Astrocyte of the hippocampus (primary cell): ENCODE data around the gene APOH.
A peak's percentile ranks its signal among the peaks of the same experiment; 100 is the strongest.

Source experiments
- DNase-seq: peaks from one replicate; pipeline ENCODE4 v3.0.0; 2011; ENCODE audit warnings: low read depth, low spot score

Gene APOH

DNA sequence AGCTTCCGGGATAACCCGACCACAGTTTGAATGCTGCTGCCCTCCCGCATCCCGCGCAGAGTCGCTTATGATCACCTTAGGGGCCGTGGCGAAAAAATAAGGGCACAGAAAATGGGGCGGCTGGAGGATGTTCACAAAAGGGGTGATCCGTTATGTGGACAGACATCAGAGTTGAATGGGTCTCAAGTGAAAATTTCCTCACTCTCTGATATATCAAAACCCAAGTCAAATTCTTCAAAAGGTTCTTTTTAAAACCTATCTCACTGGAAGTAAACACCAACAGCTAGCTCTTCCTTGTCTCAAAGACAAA, 36.9 kb downstream of the APOH start:
- no peak for DNase-seq

DNA sequence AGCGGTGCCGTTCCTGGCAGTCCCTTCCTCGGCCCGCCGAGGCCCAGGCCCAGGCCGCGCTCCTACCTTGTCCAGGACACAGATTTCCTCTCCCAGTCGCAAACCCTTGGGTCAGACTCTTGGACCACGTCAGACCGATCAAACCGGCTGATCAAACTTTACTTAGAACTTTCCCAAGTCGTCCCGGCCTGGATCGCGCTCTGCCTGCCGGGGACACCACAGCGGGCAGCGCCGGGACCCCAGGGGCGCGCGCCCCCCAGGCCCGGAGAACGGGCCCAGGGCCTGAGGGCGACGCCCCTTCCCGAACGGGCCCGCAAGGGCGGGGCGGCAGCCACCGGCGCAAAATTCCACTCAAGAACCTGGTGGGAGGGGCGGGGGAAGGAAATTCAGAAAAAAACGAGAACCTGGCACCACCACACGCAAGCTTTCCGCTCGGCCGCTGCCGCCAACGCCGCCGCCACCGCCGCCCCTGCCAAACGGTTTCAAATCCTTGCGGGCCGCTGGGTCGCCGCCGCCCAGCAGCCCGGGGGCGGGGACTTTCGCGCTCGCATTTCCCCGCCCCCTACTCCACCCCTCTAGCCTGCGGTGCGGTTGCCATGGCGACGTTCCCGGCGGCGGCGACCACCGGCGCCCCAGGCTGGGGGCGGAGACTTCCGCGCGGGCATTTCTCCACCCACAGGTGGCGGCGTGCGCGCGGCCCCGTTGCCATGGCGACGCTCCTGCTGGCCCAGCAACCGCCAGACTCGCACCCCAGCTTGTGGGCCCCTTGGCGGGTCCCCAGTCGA, 37.4 kb downstream of the APOH start, which contains the start of gene CEP112:
Gene CEP112 (minus strand): TSS at position 541 of the 785 bp plus-strand sequence.
- peak; percentile 95 for DNase-seq

DNA sequence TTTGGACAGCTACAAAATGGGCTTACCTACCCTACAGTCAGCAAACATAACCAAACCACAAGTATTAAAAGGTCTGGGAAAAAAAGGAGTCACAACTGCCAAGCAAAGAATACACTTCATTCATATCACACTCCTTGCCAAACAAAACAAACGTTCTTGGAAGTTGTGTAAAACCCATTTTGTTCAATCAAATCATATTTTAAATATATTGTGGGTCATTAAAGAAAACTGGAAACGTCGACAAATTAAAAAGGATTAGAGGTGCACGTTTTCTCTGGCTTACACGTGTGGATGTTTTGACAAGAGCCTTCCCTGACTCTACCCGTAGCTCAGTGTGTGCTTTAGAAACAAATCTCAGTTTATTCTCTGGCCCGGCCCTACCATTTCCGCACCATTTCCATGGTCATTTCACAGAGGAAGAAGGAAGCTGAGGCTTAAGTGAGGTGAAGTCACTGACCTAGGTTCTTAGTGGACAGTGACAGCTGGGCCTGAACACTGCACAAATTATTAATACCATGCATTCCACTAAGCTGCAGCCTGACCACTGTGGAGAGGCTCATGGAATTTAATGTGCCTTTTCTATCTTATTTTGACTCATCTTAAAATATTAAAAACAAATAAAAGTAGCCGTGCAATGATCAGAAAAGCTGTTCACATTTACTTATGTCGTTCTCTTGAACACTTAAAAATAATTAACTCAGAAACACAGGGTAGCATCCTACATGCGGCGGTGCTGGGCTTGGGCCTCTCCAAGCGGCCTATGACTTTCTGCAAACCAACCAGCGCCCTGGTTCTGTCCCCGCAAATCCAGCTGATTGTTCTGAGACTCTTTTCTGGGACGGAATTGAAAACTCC, 38.2 kb downstream of the APOH start:
- DNase-seq = peak; percentile 45

DNA sequence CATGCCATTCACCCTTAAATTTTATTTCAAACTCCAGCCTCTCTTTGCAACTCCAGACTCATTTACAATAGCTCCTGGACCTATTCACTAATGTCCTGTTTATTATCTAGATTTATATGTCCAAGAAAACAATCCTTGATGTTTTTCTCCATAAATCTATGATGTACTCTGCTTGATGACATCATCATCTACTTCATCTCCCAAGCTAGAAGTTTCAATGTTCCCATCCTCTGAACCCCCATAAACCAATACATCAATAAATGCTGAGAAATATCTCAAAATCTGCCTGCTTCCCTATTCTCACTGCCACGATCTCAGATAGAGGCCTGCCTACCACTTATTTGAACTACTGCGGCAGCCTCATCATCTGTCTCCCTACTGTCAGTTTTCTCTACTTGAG, 41.5 kb downstream of the APOH start:
- no peak for DNase-seq

DNA sequence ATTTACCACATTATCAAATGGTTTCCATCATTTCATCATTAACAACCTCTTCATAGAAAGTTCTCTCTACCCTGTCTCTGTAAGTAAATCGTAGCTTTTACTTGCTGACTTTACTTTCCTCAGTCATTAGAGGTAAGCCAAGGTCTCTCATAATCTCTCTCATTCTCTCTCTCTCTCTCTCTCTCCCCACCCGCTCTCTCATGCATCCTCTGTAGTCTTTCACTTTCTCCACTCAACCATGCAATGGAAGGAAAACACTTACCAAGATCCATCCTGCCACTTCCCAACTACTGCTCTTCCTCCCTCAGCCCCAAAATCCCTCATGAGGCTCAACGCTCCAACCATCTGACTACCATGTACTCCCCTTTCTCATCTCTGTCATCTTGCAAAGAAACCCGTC, 43.4 kb downstream of the APOH start:
- peak; percentile 14 for DNase-seq

DNA sequence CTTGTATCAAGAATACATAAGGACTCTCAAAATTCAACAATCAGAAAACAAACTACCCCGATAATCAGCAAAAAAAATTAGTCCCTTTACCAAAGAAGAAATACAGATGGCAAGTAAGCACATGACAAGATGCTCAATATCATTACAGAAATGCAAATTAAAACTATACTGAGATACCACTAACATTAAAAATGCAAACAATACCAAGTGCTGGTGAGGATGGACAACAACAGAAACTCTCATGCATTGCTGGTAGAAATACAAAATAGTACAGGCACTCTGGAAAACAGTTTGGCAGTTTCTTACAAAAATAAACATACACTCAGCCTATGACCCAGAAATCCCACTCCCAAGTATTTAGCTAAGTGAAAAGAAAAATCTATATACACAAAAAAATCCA, 44.8 kb downstream of the APOH start:
- no peak for DNase-seq

DNA sequence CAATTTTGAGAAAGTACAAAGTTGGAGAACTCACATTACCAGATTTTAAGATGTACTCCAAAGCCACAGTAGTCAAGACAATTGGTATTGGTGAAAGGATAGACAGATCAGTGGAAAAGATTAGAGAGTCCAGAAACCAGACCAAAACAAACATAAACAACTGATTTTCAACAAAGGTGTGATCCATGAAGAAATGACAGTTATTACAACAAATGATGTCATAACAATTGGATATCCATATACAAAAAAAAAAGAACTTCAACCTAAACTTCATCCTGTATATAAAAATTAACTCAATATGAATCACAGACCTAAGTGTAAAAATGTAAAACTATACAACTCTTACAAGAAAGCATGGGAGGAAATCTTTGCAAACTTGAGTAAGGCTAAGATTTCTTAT, 45.7 kb downstream of the APOH start:
- DNase-seq = no peak

DNA sequence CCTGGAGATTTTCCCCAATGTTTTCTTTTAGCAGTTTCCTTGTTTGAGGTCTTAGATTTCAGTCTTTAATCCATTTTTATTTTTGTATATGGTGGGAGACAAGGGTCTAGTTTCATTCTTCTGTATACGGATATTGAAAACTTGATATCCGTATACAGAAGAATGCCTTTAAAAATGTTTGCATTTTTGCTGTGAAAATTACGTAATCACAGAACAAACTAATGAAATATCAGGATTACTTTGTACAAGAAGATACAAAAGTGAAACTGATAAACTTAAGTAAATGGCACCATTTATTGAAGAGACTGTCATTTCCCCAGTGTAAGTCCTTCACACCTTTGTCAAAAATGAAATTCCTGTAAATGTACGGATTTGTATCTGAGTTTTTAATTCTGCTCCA, 50.6 kb downstream of the APOH start:
- DNase-seq = no peak

DNA sequence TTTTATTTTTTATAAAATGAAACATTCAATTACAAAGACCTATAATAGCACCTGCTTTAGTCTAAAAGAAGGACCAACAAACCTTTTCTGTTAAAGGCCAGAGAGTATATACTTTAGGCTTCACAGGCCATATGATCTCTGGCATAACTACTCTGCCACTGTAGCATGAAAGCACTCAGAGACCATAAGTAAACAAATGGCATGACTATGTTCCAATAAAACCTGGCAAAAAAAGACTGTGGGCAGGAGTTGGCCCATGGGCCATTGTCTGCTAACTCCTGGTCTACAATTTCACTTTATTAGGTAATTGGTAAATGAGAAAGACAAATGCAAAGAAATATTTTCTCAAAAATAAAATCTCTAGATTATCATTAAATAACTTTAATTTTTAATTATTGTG, 52.2 kb downstream of the APOH start:
- DNase-seq = no peak

DNA sequence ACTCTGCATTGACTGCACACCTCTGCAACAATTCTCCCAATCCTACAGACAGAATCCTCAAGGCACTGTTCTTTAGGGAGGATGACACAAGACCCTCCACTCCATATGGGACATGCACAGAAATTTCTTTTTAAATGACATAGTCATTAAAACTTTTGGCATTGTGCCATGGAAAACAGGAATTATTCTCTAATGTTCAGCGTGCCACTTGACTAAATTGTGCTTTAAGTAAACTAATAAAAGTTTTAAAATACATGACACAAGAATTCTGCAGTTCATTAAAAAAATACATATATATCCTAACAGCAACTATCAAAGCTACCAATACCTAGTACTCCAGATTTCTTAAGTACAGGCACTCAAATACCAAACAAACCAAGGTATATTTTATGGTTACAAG, 53.3 kb downstream of the APOH start:
- no peak for DNase-seq

DNA sequence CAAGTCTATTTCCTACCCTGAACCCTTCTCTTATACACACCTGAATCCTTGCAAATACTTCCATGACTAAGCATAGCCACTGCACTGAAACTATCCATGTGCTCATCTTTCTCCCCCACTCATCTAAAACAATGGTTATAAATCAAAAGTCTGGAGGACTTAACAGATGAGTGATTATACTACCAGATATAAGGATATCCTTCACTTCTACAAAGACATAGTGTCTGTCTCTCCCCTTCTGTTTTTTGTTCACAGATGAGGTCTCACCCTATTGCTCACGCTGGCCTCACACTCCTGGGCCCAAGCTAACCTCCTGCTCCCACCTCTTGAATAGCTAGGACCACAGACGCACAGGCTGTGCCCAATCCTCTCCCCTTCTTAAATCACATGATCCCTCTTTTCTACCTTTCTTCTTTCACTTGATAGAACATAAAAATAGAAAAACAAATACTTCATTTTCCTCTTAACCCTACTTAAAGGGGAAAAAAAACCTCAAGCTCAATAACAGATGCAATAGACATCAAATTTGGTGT, 56.5 kb downstream of the APOH start:
- no peak for DNase-seq

DNA sequence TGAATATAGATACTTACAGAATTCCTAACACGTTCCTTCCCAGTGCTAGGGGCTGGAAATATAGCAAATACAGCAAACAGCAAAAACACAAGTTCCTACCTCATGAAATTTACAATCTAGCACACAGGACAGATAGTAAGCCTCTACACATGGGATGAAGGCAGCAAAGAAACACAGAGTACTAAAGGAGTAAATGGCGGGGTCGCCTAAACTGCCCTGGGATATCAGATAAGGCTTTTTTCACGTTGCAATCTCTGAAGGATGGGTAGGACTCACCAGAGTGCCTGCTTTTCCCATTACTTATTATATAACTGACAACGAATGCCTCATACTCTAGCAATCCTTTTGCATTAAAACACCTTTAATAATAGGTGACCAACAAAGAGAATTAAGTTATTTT, 57.1 kb downstream of the APOH start:
- DNase-seq = no peak

DNA sequence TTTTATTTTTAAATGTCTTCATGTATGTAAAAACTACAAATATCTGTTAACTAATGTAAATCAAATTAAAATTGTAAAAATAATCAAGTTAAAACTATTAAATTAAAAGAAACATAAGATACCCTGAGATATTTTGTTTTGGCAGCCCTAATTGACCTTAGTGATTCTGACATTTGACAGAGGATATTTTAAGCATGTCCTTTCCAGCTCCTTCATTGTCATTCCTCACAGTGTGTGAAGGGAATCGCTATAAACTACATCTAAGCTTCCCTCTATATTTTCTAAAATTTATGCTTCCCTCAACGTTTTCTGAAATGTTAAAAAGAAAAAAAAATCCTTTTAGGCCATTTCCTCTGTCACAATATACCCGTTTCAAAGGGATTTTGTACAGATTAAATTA, 57.5 kb downstream of the APOH start:
- DNase-seq = no peak

DNA sequence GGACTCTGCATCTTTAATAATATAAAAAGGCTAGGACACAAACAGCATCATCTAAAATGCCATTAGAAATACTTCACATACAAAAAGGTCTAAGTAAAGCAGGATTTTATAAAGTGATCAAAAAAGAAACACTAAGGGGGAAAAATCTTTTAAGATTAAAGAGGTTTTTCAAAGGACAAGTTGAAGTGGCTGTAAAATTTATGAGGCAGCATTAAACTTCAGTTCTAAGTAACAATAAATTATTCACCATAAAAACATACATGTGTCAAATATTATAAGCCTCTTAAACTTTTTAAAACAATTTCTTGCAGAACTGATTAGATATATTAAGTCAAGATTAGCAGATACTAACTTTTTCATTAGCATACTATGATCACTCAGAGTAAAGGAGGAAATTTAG, 58.0 kb downstream of the APOH start:
- DNase-seq = no peak

DNA sequence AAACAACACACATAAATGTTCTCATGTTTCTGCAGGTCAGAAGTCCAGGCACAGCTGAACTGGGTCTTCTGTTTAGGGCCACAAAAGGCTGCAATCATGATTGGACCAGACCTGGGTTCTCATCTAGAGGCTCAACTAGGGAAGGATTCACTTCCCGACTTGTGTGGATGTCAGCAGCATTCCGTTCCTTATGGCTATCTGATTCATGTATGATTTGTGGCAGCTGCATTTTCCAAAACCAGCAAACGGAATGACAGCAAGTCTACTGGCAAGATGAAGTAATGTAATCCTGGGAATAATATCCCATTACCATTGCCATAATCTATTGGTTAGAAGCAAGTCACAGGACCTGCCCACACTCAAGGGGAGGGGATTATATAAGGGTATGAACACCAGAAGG, 59.4 kb downstream of the APOH start:
- no peak for DNase-seq

DNA sequence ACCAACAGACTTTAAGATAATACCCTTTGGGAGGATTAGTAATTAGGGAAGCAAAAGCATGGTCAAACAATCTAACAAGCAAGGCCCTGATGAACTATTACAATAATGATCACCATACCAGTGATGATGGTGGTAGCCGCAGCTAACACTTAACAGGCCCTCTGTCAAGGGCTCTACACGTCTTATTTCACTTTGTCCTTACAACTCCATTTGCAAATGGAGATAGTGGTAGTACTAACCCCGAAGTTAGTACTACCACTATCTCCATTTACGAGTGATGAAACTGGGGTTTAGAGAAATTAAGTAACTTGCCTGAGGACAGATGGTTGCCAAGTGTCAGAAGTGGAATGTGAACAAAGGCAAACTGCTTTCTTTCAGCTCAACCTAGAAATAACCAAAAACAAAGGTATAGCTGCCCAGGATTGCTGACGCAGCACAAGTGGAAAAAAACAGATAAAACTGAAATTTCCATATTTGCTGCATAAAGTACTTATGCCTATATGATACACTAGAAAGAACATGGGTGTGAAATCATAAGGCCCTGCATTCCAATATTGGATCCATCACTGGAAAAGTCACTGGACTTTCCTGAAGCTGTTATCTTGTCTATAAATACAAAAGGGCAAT, 61.9 kb downstream of the APOH start:
- no peak for DNase-seq

DNA sequence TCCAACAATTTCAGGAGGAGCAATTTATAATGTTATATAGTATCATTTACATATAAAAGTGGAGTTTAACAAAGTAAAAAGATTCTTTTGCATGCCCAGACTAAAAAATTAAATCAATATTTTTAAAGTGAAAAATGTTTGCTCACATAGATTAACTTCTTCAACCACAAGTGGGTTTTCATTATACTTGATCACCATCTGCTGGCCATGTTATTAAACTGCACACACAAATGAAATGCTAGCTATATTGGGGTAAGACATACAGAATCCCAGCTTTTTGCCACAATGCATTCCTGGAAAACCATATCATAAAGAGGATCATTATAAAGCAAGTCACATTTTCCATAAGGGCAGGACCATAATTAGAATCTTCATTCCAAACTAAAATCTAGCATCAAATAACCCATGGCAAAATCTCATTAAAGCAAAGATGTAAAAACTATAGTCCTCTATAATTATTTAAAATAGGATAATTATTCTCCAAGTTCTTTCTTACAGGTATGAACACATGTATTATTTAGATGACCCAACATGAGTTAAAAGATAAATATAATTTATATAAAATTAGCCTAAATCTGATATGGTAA, 63.6 kb downstream of the APOH start:
- DNase-seq = peak; percentile 69
